HepG2 (cell line): ENCODE data around the gene PRKCG. TPM values are rescaled to one million over a fixed set of nuclear protein-coding genes. Genes with fewer than 3 reads are reported as not detected.

ENCODE experiments used
- CBX1 ChIP-seq: IDR thresholded peaks from one replicate; pipeline ENCODE4 v1.6.1; 2016; ENCODE audit warnings: antibody characterized with exemption, low read depth
- CENPBD1 ChIP-seq: sonication (generic); formaldehyde crosslinking; IDR thresholded peaks from 2 replicates; pipeline ENCODE4 v1.8.0; 2022; ENCODE audit warnings: missing genetic modification reagents, low read depth, mild to moderate bottlenecking, borderline replicate concordance
- FOXP4 ChIP-seq: sonication (generic); formaldehyde crosslinking; IDR thresholded peaks from 2 replicates; pipeline ENCODE4 v1.4.0; 2020; ENCODE audit warnings: missing genetic modification reagents
- HCFC1 ChIP-seq: fragments of 150-350 bp; IDR thresholded peaks from 2 replicates; pipeline ENCODE4 v1.6.1; 2014; ENCODE audit warnings: low read depth, low read length
- HMG20A ChIP-seq: IDR thresholded peaks from 2 replicates; pipeline ENCODE4 v1.6.1; 2016; ENCODE audit warnings: borderline replicate concordance
- NR1H2 ChIP-seq: sonication (generic); formaldehyde crosslinking; IDR thresholded peaks from 2 replicates; pipeline ENCODE4 v1.8.1; 2022; ENCODE audit warnings: low read depth, missing genetic modification reagents, borderline replicate concordance
- PRDM4 ChIP-seq: sonication (generic); formaldehyde crosslinking; IDR thresholded peaks from 2 replicates; pipeline ENCODE4 v1.9.0; 2021; ENCODE audit warnings: missing genetic modification reagents, borderline replicate concordance
- TEAD2 ChIP-seq: sonication (generic); formaldehyde crosslinking; IDR thresholded peaks from 2 replicates; pipeline ENCODE4 v1.9.0; 2021; ENCODE audit warnings: missing genetic modification reagents
- ZBTB40 ChIP-seq, 2 experiments: fragments of 450-650 bp in 1 of 2; sonication (generic) in 1 of 2; formaldehyde crosslinking in 1 of 2; IDR thresholded peaks; 2 replicates each; pipeline versions ENCODE4 v1.6.1 to v1.8.0; 2016 to 2022; ENCODE audit warnings: antibody characterized with exemption in 1 of 2, mild to moderate bottlenecking in 1 of 2, missing genetic modification reagents in 1 of 2
- ZNF253 ChIP-seq: sonication (generic); formaldehyde crosslinking; IDR thresholded peaks from 2 replicates; pipeline ENCODE4 v1.8.0; 2022; ENCODE audit warnings: mild to moderate bottlenecking, missing genetic modification reagents, borderline replicate concordance
- ZNF569 ChIP-seq: sonication (generic); formaldehyde crosslinking; IDR thresholded peaks from 2 replicates; pipeline ENCODE4 v1.5.0; 2020; ENCODE audit warnings: mild to moderate bottlenecking, missing genetic modification reagents, moderate library complexity, borderline replicate concordance
- ZNF577 ChIP-seq: sonication (generic); formaldehyde crosslinking; IDR thresholded peaks from 2 replicates; pipeline ENCODE4 v1.4.0; 2020; ENCODE audit warnings: mild to moderate bottlenecking, low read depth, missing genetic modification reagents, borderline replicate concordance
- polyA plus RNA-seq, 8 experiments: library from polyadenylated mRNA; depleted of rRNA in 3 of 8; stranded (reverse) in 7 of 8; unstranded in 1 of 8; fragments of >200 nt; fragmentation: Illumina TruSeq in 4 of 8; extraction: Trizol in 4 of 8; gene quantifications; 2 replicates each; pipeline versions ENCODE4 v1.2.1 to v1.2.3, GENCODE V29; 2011 to 2016; ENCODE audit warnings: low read depth in 4 of 8, missing spikeins in 1 of 8, mixed read lengths in 1 of 8; ENCODE audit not compliant: insufficient read depth in 1 of 8
- total RNA-seq, 5 experiments: library from RNA; depleted of rRNA; stranded (reverse); fragments of >200 nt; fragmentation: Illumina TruSeq; extraction: Trizol; gene quantifications; 2 replicates each; pipeline ENCODE4 v1.2.3, GENCODE V29; 2016; ENCODE audit warnings: low read depth in 1 of 5
- TF ChIP-seq, protein P1 (sequence below): sonication (generic); formaldehyde crosslinking; IDR thresholded peaks from 2 replicates; pipeline ENCODE4 v1.5.0; 2020; ENCODE audit warnings: missing genetic modification reagents

The PRKCG gene
- total and polyA plus RNA-seq, 2 of the 13 experiments (the other 11 are each of a cell fraction or from before 2014, with no cell fraction given) = 0.02 to 0.03 TPM

DNA sequence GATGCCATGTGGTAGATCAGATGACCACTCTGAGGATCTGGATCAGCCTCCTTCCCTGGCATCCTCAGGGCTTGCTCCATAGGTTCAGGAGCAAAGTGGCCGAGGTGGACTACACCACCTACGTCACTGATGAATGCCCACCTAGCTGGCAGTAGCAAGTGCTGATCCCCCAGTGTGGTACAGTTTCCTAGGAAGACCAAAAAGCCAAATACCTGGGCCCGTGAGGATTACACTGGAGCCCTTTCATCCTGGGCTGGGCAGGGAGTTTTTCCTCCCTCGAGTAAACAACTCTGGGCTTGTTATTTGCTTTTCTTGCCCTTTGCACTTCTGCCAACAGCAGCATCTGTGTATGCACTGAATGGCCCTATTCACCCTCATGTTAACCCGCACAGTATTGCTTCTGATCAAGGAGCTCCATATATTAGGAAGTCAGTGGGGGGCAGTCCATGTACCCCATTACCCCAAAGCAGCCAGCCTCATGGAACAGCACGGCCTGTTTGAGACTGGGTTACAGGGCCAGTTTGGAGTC is 17.6 kb upstream of the PRKCG start (continued):
- TF ChIP-seq, protein P1, sequence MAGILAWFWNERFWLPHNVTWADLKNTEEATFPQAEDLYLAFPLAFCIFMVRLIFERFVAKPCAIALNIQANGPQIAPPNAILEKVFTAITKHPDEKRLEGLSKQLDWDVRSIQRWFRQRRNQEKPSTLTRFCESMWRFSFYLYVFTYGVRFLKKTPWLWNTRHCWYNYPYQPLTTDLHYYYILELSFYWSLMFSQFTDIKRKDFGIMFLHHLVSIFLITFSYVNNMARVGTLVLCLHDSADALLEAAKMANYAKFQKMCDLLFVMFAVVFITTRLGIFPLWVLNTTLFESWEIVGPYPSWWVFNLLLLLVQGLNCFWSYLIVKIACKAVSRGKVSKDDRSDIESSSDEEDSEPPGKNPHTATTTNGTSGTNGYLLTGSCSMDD (CRISPR knock-in tag) = no peak
- no peak for TF ChIP-seq CBX1
- no peak for TF ChIP-seq NR1H2 (CRISPR knock-in tag)
- no peak for TF ChIP-seq ZNF569 (CRISPR knock-in tag)
- no peak for TF ChIP-seq ZNF577 (CRISPR knock-in tag)
- no peak for TF ChIP-seq ZBTB40 (IDR thresholded peaks at IDR 0.05)
- no peak; the same call in 1 of the 2 replicates for TF ChIP-seq ZBTB40 (CRISPR knock-in tag; IDR thresholded peaks at IDR 0.05)
- no peak for TF ChIP-seq TEAD2 (CRISPR knock-in tag)
- no peak for TF ChIP-seq CENPBD1 (CRISPR knock-in tag)
- TF ChIP-seq HCFC1 = no peak
- TF ChIP-seq HMG20A (CRISPR knock-in tag) = peak; percentile 92; the same call in 1 of the 2 replicates
- no peak for TF ChIP-seq ZNF253
- peak; percentile 95 for TF ChIP-seq FOXP4 (CRISPR knock-in tag)
- no peak for TF ChIP-seq PRDM4
